ENCODE data around the gene CFAP161. TPM values are rescaled to one million over a fixed set of nuclear protein-coding genes. Genes with fewer than 3 reads are reported as not detected.

Gene CFAP161
- polyA plus RNA-seq, 1 of the 3 experiments (the other 2 are of a cell fraction) = 0.03 TPM

GRCh38 chr15:81118361-81118760 is 15.7 kb upstream of the CFAP161 start (continued):
- no peak for TF ChIP-seq FOXM1 (IDR thresholded peaks at IDR 0.05; ENCODE audit: low read depth)

- Histone ChIP-seq H3K27me3 (ENCODE audit: insufficient read depth) (no peaks in the 10 kb centered on the region; the same call in 1 of the 2 replicates), H2AFZ (ENCODE audit: low read depth) (no peak overlapping the region), H3K9me3 (no peaks in the 10 kb centered on the region), H3K36me3 (replicated peaks in 1 of 2; ENCODE audit: control insufficient read depth in 1 of 2, insufficient read depth in 2 of 2, low read length in 1 of 2) (no peaks in the 10 kb centered on the region), H3F3A (replicated peaks; ENCODE audit: insufficient read depth) (no peaks in the 10 kb centered on the region), H3K4me3 (ENCODE audit: low read depth in 2 of 2, low read length in 1 of 2) (no peak overlapping the region), H4K20me1 (ENCODE audit: insufficient read depth) (no peaks in the 10 kb centered on the region), H3K4me2 (no peak overlapping the region), H3K79me2 (ENCODE audit: insufficient read depth) (no peaks in the 10 kb centered on the region), H3K27ac (ENCODE audit: low read depth in 2 of 2, low read length in 1 of 2) (no peak overlapping the region), H3K9me2 (no peaks in the 10 kb centered on the region), H3K4me1 (ENCODE audit: control insufficient read depth in 1 of 2, insufficient read depth in 2 of 2, low read depth in 1 of 2, low read length in 1 of 2) (no peaks in the 10 kb centered on the region), H3K9ac (no peak overlapping the region)
- ChIA-PET POLR2A (no interaction called here), CTCF (interaction anchor here (6.1 kb wide), 1 partner anchor 147 kb away, joined by 55 read pairs; no protein-coding TSS in a partner anchor)
- DNase-seq = no peak
- TF ChIP-seq CHD2 (IDR thresholded peaks at IDR 0.05; ENCODE audit: low read length, partially characterized antibody) (no peak), GATA2 (CRISPR knock-in tag; IDR thresholded peaks at IDR 0.05) (no peak), ZBTB33 (IDR thresholded peaks at IDR 0.05; ENCODE audit: borderline replicate concordance, low read depth) (no peak), USF1 (IDR thresholded peaks at IDR 0.05; ENCODE audit: borderline replicate concordance, low read depth) (no peak), REST (IDR thresholded peaks at IDR 0.05; ENCODE audit: low read depth, low read length) (no peak), PBX3 (IDR thresholded peaks at IDR 0.05) (no peak), NRF1 (IDR thresholded peaks at IDR 0.05; ENCODE audit: low read depth, low read length) (no peak), EZH2phosphoT487 (IDR thresholded peaks at IDR 0.05; ENCODE audit: borderline replicate concordance, low read depth) (no peak), POLR2AphosphoS5 (IDR thresholded peaks at IDR 0.05; ENCODE audit: low read depth, low read length) (no peak)
Measured at GRCh38 chr15:81120069-81120468, 14.0 kb upstream of the CFAP161 start.

Data from SK-N-SH (cell line).